ENCODE results near the gene PPP2R2B. TPM values are rescaled to one million over a fixed set of nuclear protein-coding genes. Genes with fewer than 3 reads are reported as not detected.

PPP2R2B gene
- total RNA-seq, 1 experiment from 2014 or later, result not detected

GRCh38 chr5:146888351-146888978, 9.9 kb upstream of the PPP2R2B start:
- POLR2A ChIA-PET (ENCODE audit: low non-redundant PET), result no interaction called here
- Histone ChIP-seq H3K27ac (ENCODE audit: low read depth, low read length, poor library complexity, severe bottlenecking) (no peak overlapping the region), H3K9me3 (ENCODE audit: low read depth, low read length, poor library complexity, severe bottlenecking) (no peaks in the 10 kb centered on the region), H3K27me3 (replicated peaks; ENCODE audit: insufficient read depth, low read depth, low read length, poor library complexity) (peaks cover 12% of the 10 kb centered on the region), H3K4me3 (ENCODE audit: low read depth, low read length, poor library complexity, severe bottlenecking) (no peak overlapping the region), H3K36me3 (ENCODE audit: insufficient read depth, low read length, poor library complexity, severe bottlenecking) (no peaks in the 10 kb centered on the region), H3K4me1 (ENCODE audit: insufficient read depth, low read length, poor library complexity, severe bottlenecking) (no peaks in the 10 kb centered on the region)
- peak; percentile 13 for DNase-seq (ENCODE audit: low spot score)
- intact Hi-C loops (cut with micrococcal nuclease; ENCODE audit: unreplicated experiment), result no loop called here
- no TSS peak for BruUV-seq (replicated peaks)
- no peak for TF ChIP-seq EZH2 (IDR thresholded peaks at IDR 0.05; ENCODE audit: borderline replicate concordance, low read depth, low read length, poor library complexity, severe bottlenecking)
- TF ChIP-seq CTCF (conservative IDR thresholded peaks at IDR 0.05; ENCODE audit: low read depth, low read length), result no peak
- CTCF ChIA-PET, result no interaction called here

GRCh38 chr5:146884066-146884626, 5.6 kb upstream of the PPP2R2B start:
- intact Hi-C loops (cut with micrococcal nuclease; ENCODE audit: unreplicated experiment), result no loop called here
- no peak for TF ChIP-seq EZH2 (IDR thresholded peaks at IDR 0.05; ENCODE audit: borderline replicate concordance, low read depth, low read length, poor library complexity, severe bottlenecking)
- no peaks in the 10 kb centered on the region for H3K4me1 ChIP-seq (ENCODE audit: insufficient read depth, low read length, poor library complexity, severe bottlenecking)
- H3K36me3 ChIP-seq (ENCODE audit: insufficient read depth, low read length, poor library complexity, severe bottlenecking), result no peaks in the 10 kb centered on the region
- ChIA-PET POLR2A (ENCODE audit: low non-redundant PET) (no interaction called here), CTCF (no interaction called here)
- no peak overlapping the region for H3K27ac ChIP-seq (ENCODE audit: low read depth, low read length, poor library complexity, severe bottlenecking)
- H3K27me3 ChIP-seq (replicated peaks; ENCODE audit: insufficient read depth, low read depth, low read length, poor library complexity), result peaks cover 33% of the 10 kb centered on the region
- DNase-seq (ENCODE audit: low spot score), result no peak
- H3K4me3 ChIP-seq (ENCODE audit: low read depth, low read length, poor library complexity, severe bottlenecking), result no peak overlapping the region
- no peaks in the 10 kb centered on the region for H3K9me3 ChIP-seq (ENCODE audit: low read depth, low read length, poor library complexity, severe bottlenecking)
- no TSS peak for BruUV-seq (replicated peaks)

- TF ChIP-seq CTCF (conservative IDR thresholded peaks at IDR 0.05; ENCODE audit: low read depth, low read length), result no peak
- no peak for TF ChIP-seq EZH2 (IDR thresholded peaks at IDR 0.05; ENCODE audit: borderline replicate concordance, low read depth, low read length, poor library complexity, severe bottlenecking)
- Histone ChIP-seq H3K27me3 (replicated peaks; ENCODE audit: insufficient read depth, low read depth, low read length, poor library complexity) (peaks cover 39% of the 10 kb centered on the region), H3K36me3 (ENCODE audit: insufficient read depth, low read length, poor library complexity, severe bottlenecking) (no peaks in the 10 kb centered on the region), H3K9me3 (ENCODE audit: low read depth, low read length, poor library complexity, severe bottlenecking) (no peaks in the 10 kb centered on the region), H3K4me3 (ENCODE audit: low read depth, low read length, poor library complexity, severe bottlenecking) (no peak overlapping the region), H3K4me1 (ENCODE audit: insufficient read depth, low read length, poor library complexity, severe bottlenecking) (peaks cover 4% of the 10 kb centered on the region), H3K27ac (ENCODE audit: low read depth, low read length, poor library complexity, severe bottlenecking) (no peak overlapping the region)
- BruUV-seq (replicated peaks), result no TSS peak
- ChIA-PET POLR2A (ENCODE audit: low non-redundant PET) (no interaction called here), CTCF (no interaction called here)
- DNase-seq (ENCODE audit: low spot score), result no peak
- intact Hi-C loops (cut with micrococcal nuclease; ENCODE audit: unreplicated experiment), result no loop called here
Observed at GRCh38 chr5:146883511-146883910, 5.0 kb upstream of the PPP2R2B start.

- no peaks in the 10 kb centered on the region for H3K36me3 ChIP-seq (ENCODE audit: insufficient read depth, low read length, poor library complexity, severe bottlenecking)
- H3K27ac ChIP-seq (ENCODE audit: low read depth, low read length, poor library complexity, severe bottlenecking), result no peak overlapping the region
- BruUV-seq (replicated peaks), result no TSS peak
- ChIA-PET POLR2A (ENCODE audit: low non-redundant PET) (no interaction called here), CTCF (no interaction called here)
- H3K27me3 ChIP-seq (replicated peaks; ENCODE audit: insufficient read depth, low read depth, low read length, poor library complexity), result peaks cover 63% of the 10 kb centered on the region
- no peak for TF ChIP-seq EZH2 (IDR thresholded peaks at IDR 0.05; ENCODE audit: borderline replicate concordance, low read depth, low read length, poor library complexity, severe bottlenecking)
- no peak for TF ChIP-seq CTCF (conservative IDR thresholded peaks at IDR 0.05; ENCODE audit: low read depth, low read length)
- H3K9me3 ChIP-seq (ENCODE audit: low read depth, low read length, poor library complexity, severe bottlenecking), result no peaks in the 10 kb centered on the region
- intact Hi-C loops (cut with micrococcal nuclease; ENCODE audit: unreplicated experiment), result no loop called here
- peaks cover 4% of the 10 kb centered on the region for H3K4me1 ChIP-seq (ENCODE audit: insufficient read depth, low read length, poor library complexity, severe bottlenecking)
- H3K4me3 ChIP-seq (ENCODE audit: low read depth, low read length, poor library complexity, severe bottlenecking), result no peak overlapping the region
- no peak for DNase-seq (ENCODE audit: low spot score)
Observed at GRCh38 chr5:146880966-146881365, 2.4 kb upstream of the PPP2R2B start.
